Midbrain (tissue), 1 donor: ENCODE measurements around the gene SMAD4.
A peak's percentile ranks its signal among the peaks of the same experiment; 100 is the strongest.
"Not testable (repeated sequence)": the region's sequence is repeated elsewhere in the genome, so short reads cannot be mapped to it uniquely, and the experiment has no call there.

Experiments
- DNase-seq: peaks from one replicate; lab custom pipeline; 2025; lab: John Stamatoyannopoulos, UW

Gene SMAD4

GRCh38 chr18:51070545-51070944, 40.5 kb downstream of the SMAD4 start:
- DNase-seq, result no peak

GRCh38 chr18:51072586-51073313, 42.7 kb downstream of the SMAD4 start:
- no peak for DNase-seq

- DNase-seq, result no peak
These were observed 44.6 kb downstream of the SMAD4 start for GRCh38 chr18:51074605-51075004.

- DNase-seq, result no peak
These were observed 46.5 kb downstream of the SMAD4 start for GRCh38 chr18:51076503-51076902.

- no peak for DNase-seq
These were observed 47.2 kb downstream of the SMAD4 start for GRCh38 chr18:51077217-51077616.

- DNase-seq, result no peak
These were observed 48.0 kb downstream of the SMAD4 start for GRCh38 chr18:51078026-51078425.

- DNase-seq, result no peak
These were observed 52.7 kb downstream of the SMAD4 start for GRCh38 chr18:51082571-51083267.

GRCh38 chr18:51083398-51083797, 53.4 kb downstream of the SMAD4 start:
- no peak for DNase-seq

- DNase-seq, result no peak
These were observed 58.4 kb downstream of the SMAD4 start for GRCh38 chr18:51088410-51088809.

GRCh38 chr18:51089691-51090090, 59.7 kb downstream of the SMAD4 start:
- DNase-seq, result no peak

GRCh38 chr18:51091270-51091669, 61.3 kb downstream of the SMAD4 start:
- no peak for DNase-seq

- DNase-seq, result no peak
These were observed 62.1 kb downstream of the SMAD4 start for GRCh38 chr18:51092117-51092516.

- DNase-seq, result not testable (repeated sequence)
These were observed 63.0 kb downstream of the SMAD4 start for GRCh38 chr18:51092967-51093366.

GRCh38 chr18:51097021-51097822, 67.2 kb downstream of the SMAD4 start:
- no peak for DNase-seq

- no peak for DNase-seq
These were observed 68.1 kb downstream of the SMAD4 start for GRCh38 chr18:51098082-51098481.

- DNase-seq, result no peak
These were observed 68.5 kb downstream of the SMAD4 start for GRCh38 chr18:51098513-51098912.

- no peak for DNase-seq
These were observed 70.5 kb downstream of the SMAD4 start for GRCh38 chr18:51100385-51101120.

- no peak for DNase-seq
These were observed 77.1 kb downstream of the SMAD4 start for GRCh38 chr18:51107082-51107481.

GRCh38 chr18:51107598-51108305, 77.7 kb downstream of the SMAD4 start:
- DNase-seq, result no peak

GRCh38 chr18:51108330-51108729, 78.3 kb downstream of the SMAD4 start:
- DNase-seq, result no peak

GRCh38 chr18:51110073-51110797, 80.2 kb downstream of the SMAD4 start:
- peak; percentile 45 for DNase-seq
